ENCODE results near the gene IFITM1. TPM values are rescaled to one million over a fixed set of nuclear protein-coding genes. Genes with fewer than 3 reads are reported as not detected.

IFITM1 gene
- total RNA-seq, 1 donor from 2014 or later = 379 TPM

DNA sequence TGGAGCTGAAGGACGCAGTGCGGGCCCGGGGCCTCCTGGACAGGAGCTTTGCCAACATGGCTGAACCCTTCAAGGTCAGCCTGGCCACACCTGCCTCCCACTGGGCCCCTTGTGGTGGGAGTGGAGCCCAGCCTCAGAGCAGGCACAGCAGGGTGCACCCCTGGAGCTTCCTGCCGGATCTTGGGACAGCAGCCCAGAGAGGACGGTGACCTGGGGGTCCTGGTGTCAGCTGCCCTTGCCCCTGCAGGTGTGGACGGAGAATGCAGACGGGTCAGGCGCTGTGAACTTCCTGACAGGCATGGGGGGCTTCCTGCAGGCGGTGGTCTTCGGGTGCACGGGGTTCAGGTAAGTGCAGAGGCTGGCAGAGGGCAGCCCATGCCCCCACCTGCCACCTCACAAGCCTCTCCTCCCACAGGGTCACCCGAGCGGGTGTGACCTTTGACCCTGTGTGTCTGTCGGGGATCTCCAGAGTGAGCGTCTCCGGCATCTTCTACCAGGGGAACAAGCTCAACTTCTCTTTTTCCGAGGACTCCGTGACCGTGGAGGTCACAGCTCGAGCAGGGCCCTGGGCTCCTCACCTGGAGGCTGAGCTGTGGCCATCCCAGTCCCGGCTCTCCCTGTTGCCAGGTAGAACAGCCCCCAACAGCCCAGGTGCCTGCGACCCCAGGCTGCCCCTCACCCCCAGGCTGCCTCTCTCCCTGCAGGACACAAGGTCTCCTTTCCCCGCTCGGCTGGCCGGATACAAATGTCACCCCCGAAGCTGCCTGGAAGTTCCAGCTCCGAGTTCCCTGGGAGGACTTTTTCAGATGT, 19.8 kb upstream of the IFITM1 start:
- TF ChIP-seq, protein P1, sequence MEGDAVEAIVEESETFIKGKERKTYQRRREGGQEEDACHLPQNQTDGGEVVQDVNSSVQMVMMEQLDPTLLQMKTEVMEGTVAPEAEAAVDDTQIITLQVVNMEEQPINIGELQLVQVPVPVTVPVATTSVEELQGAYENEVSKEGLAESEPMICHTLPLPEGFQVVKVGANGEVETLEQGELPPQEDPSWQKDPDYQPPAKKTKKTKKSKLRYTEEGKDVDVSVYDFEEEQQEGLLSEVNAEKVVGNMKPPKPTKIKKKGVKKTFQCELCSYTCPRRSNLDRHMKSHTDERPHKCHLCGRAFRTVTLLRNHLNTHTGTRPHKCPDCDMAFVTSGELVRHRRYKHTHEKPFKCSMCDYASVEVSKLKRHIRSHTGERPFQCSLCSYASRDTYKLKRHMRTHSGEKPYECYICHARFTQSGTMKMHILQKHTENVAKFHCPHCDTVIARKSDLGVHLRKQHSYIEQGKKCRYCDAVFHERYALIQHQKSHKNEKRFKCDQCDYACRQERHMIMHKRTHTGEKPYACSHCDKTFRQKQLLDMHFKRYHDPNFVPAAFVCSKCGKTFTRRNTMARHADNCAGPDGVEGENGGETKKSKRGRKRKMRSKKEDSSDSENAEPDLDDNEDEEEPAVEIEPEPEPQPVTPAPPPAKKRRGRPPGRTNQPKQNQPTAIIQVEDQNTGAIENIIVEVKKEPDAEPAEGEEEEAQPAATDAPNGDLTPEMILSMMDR (IDR thresholded peaks at IDR 0.05) = no peak
- TF ChIP-seq POLR2A (IDR thresholded peaks at IDR 0.05) = no peak
- Histone ChIP-seq H3K27me3 (no peaks in the 10 kb centered on the region), H3K9me3 (no peaks in the 10 kb centered on the region), H3K4me3 (no peak overlapping the region), H3K27ac (no peak overlapping the region), H3K36me3 (no peaks in the 10 kb centered on the region), H3K4me1 (peaks cover 29% of the 10 kb centered on the region)
- no peak for DNase-seq (ENCODE audit: extremely low spot score in 2 of 2)
- intact Hi-C loops (cut with DNase I) = no loop called here

DNA sequence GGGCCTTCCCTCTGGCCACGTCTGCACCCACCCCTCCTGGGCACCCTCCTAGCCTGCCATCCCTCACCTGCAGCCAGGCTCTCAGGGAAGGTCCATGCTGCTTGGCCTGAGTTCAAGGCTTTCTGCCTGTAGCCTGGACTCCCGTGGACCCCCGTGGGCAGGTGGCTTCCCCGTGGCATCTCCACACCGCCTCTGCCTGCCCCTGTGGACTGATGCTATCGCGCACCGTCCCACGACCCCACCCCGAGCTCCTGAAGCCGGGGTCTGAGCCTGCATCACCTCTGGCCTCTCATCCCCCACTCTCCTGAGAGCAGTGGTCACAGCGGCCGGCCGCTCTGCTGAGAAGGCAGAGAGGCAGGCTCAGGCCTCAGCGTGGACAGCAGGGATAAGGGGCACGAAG, 19.1 kb upstream of the IFITM1 start:
- TF ChIP-seq POLR2AphosphoS5 (IDR thresholded peaks at IDR 0.05; ENCODE audit: insufficient read depth in 1 of 2, low read depth in 1 of 2) = no peak
- TF ChIP-seq, protein P1 (IDR thresholded peaks at IDR 0.05) = no peak
- TF ChIP-seq POLR2A (IDR thresholded peaks at IDR 0.05) = no peak
- Histone ChIP-seq H3K4me3 (no peak overlapping the region), H3K4me1 (peaks cover 26% of the 10 kb centered on the region), H3K36me3 (no peaks in the 10 kb centered on the region), H3K27me3 (peaks cover 7% of the 10 kb centered on the region), H3K27ac (no peak overlapping the region), H3K9me3 (no peaks in the 10 kb centered on the region)
- intact Hi-C loops (cut with DNase I) = no loop called here
- DNase-seq (ENCODE audit: extremely low spot score in 2 of 2) = no peak

DNA sequence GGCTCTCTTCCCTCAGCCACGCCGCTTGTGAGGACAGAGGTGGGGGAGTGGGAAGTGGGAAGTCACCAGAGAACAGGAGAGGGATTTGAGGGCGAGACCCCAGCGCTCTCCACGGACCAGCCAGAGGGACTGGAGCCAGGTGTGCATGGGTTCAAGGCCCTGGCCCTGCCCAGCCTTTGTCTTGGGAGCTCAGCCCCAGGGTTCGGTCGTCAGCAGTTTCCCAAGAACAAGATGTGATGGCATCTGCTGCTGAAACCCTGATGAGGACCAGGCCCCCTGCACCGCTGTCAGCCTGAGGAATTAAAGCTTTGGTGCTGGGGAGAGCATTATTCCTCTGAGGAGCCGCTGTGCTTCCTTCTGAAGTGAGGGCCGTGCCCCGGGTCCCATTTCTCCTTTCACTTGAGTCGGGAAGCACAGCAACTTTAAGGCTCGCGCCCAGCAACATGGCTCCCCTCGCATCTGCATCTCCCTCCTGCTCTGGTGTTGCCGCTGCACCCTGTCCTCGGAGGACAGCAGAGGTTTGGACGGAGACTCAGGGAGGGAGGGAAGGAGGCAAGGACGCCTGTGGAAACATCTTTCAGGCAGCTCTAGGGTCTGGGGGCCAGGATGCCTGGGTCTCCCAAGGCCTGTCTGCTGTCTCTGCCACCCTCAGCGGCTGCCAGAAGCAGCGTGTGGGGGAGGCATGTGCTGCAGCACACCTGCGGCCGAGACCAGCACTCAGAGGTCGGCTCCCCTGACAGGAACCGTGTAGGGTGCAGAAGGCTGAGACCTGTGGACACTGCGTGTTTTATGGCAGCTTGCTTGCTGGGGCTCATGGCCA, 18.3 kb upstream of the IFITM1 start:
- TF ChIP-seq, protein P1 (IDR thresholded peaks at IDR 0.05) = no peak
- TF ChIP-seq POLR2AphosphoS5 (IDR thresholded peaks at IDR 0.05; ENCODE audit: insufficient read depth in 1 of 2, low read depth in 1 of 2) (no peak), POLR2A (IDR thresholded peaks at IDR 0.05) (no peak)
- Histone ChIP-seq H3K27ac (no peak overlapping the region), H3K36me3 (no peaks in the 10 kb centered on the region), H3K4me1 (peaks cover 31% of the 10 kb centered on the region), H3K9me3 (no peaks in the 10 kb centered on the region), H3K27me3 (peaks cover 8% of the 10 kb centered on the region), H3K4me3 (no peak overlapping the region)
- DNase-seq (ENCODE audit: extremely low spot score in 2 of 2) = no peak
- intact Hi-C loops (cut with DNase I) = no loop called here

DNA sequence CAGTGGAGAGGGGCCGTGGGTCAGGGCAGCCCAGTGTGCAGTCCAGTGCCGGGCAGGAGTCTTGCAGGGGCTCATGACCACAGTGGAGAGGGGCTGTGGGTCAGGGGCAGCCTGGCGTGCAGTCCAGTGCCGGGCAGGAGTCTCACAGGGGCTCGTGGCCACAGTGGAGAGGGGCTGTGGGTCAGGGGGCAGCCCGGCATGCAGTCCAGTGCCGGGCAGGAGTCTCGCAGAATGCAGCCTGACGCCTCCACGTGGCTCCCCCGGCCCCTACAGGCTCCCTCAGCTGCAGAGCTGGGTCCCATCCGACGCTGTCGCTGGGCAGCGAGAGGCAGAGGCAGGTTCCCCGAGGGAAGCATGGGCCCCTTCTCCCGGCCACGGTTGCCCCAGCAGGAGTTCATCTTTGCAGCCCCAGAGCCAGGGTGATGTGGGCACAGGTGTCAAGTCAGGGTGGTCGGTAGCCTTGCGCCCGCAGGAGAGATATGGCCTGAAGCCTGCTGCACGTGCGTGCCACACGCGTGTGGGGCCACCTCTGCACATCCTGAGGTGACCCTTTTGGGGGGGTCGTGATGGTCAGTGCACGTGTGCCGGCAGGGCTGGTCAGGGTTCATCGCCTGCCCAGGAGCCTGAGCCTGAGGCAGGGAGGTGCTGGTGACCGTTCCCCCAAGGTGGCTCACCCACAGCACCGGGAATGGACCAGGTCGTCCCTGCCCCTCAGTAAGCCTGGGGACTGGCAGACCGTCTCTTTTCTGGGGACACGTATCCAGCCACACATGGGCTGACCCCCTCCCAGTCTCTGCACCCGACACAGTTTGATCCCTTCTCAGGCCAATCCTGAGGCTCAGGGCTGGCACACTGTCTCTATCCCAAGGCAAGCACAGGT, 17.4 kb upstream of the IFITM1 start:
- Histone ChIP-seq H3K4me3 (no peak overlapping the region), H3K4me1 (peaks cover 31% of the 10 kb centered on the region), H3K27me3 (peaks cover 8% of the 10 kb centered on the region), H3K9me3 (no peaks in the 10 kb centered on the region), H3K27ac (no peak overlapping the region), H3K36me3 (no peaks in the 10 kb centered on the region)
- TF ChIP-seq, protein P1 (IDR thresholded peaks at IDR 0.05) = no peak
- TF ChIP-seq POLR2AphosphoS5 (IDR thresholded peaks at IDR 0.05; ENCODE audit: insufficient read depth in 1 of 2, low read depth in 1 of 2) (no peak), POLR2A (IDR thresholded peaks at IDR 0.05) (no peak)
- intact Hi-C loops (cut with DNase I) = no loop called here
- no peak for DNase-seq (ENCODE audit: extremely low spot score in 2 of 2)

Data from vagina (tissue), 2 donors.